ENCODE results near the gene ST7L. TPM values are rescaled to one million over a fixed set of nuclear protein-coding genes. Genes with fewer than 3 reads are reported as not detected.

The ST7L gene
- total and polyA plus RNA-seq, 10 of the 15 experiments (the other 5 are each of a cell fraction or from before 2014, with no cell fraction given), result 3.6 to 13.7 (median 8.9) TPM

GRCh38 chr1:112517646-112518045, 101.3 kb downstream of the ST7L start (continued):
- no peak for TF ChIP-seq ZBTB11 (CRISPR knock-in tag; IDR thresholded peaks at IDR 0.05)
- TF ChIP-seq ZNF274 (IDR thresholded peaks at IDR 0.05; ENCODE audit: insufficient read depth, insufficient read length), result no peak
- TF ChIP-seq ETV6 (conservative IDR thresholded peaks at IDR 0.05 in 1 of 2, IDR thresholded peaks at IDR 0.05 in 1 of 2; ENCODE audit: borderline replicate concordance in 1 of 2, low read depth in 1 of 2), result no peak
- TF ChIP-seq CBX3 (IDR thresholded peaks at IDR 0.05; ENCODE audit: borderline replicate concordance, low read depth), result no peak

- ChIA-PET RAD21 (ENCODE audit: unreplicated experiment) (no interaction called here), CTCF (no interaction called here), POLR2A (no interaction called here), SMC1A (ENCODE audit: uncharacterized antibody, unreplicated experiment) (interaction anchor here (0.7 kb wide), 1 partner anchor 94 kb away, joined by 3 read pairs; no protein-coding TSS in a partner anchor)
- ATAC-seq (no peak), DNase-seq (ENCODE audit: low read depth, low spot score) (no peak), FAIRE-seq (no peak)
- Histone ChIP-seq H2AFZ (ENCODE audit: control insufficient read depth, low read depth, low read length) (no peak overlapping the region), H3K9me3 (replicated peaks; ENCODE audit: control insufficient read depth, insufficient read depth, low read length) (no peaks in the 10 kb centered on the region), H4K20me1 (ENCODE audit: control insufficient read depth, insufficient read depth) (no peaks in the 10 kb centered on the region), H3K27me3 (replicated peaks in 1 of 2; ENCODE audit: control insufficient read depth in 2 of 2, insufficient read depth in 2 of 2, low read length in 1 of 2) (no peaks in the 10 kb centered on the region), H3K4me1 (ENCODE audit: control insufficient read depth, insufficient read depth, low read length) (no peaks in the 10 kb centered on the region; the same call in 1 of the 2 replicates), H3K4me3 (no peak overlapping the region), H3K4me2 (ENCODE audit: control insufficient read depth, insufficient read depth) (no peak overlapping the region), H3K79me2 (ENCODE audit: control insufficient read depth, insufficient read depth, low read length) (no peaks in the 10 kb centered on the region), H3K9ac (ENCODE audit: control insufficient read depth, insufficient read depth, low read length) (no peak overlapping the region), H3K36me3 (ENCODE audit: control insufficient read depth in 2 of 2, insufficient read depth in 2 of 2, low read length in 1 of 2) (no peaks in the 10 kb centered on the region), H3K27ac (ENCODE audit: control insufficient read depth, insufficient read depth) (no peak overlapping the region)
- TF ChIP-seq NRF1 (conservative IDR thresholded peaks at IDR 0.05; ENCODE audit: low read depth, low read length), result no peak
- TF ChIP-seq SRF (IDR thresholded peaks at IDR 0.05; ENCODE audit: low read depth in 2 of 2, low read length in 2 of 2), result no peak
- TF ChIP-seq ELK1 (IDR thresholded peaks at IDR 0.05; ENCODE audit: low read depth, low read length), result no peak
- no peak for TF ChIP-seq HCFC1 (IDR thresholded peaks at IDR 0.05; ENCODE audit: low read length)
- no peak for TF ChIP-seq PAX5 (IDR thresholded peaks at IDR 0.05; ENCODE audit: borderline replicate concordance, low read depth, low read length)
- no peak for TF ChIP-seq MXI1 (IDR thresholded peaks at IDR 0.05; ENCODE audit: low read depth, low read length)
- TF ChIP-seq LARP7 (IDR thresholded peaks at IDR 0.05), result no peak
- TF ChIP-seq SREBF1 (IDR thresholded peaks at IDR 0.05; ENCODE audit: low read length), result no peak
- no peak for TF ChIP-seq BRCA1 (IDR thresholded peaks at IDR 0.05; ENCODE audit: low read depth, low read length)
- no peak for TF ChIP-seq CEBPB (IDR thresholded peaks at IDR 0.05; ENCODE audit: borderline replicate concordance in 1 of 2, low read depth in 2 of 2, low read length in 2 of 2)
- no peak for TF ChIP-seq POLR2AphosphoS2 (IDR thresholded peaks at IDR 0.05; ENCODE audit: low read depth, low read length)
- TF ChIP-seq TARDBP (IDR thresholded peaks at IDR 0.05; ENCODE audit: borderline replicate concordance), result no peak
- in situ Hi-C loops (cut with MboI), result no loop called here
- intact Hi-C loops (cut with micrococcal nuclease; ENCODE audit: unreplicated experiment), result no loop called here
- no TSS peak for BruUV-seq (replicated peaks)
- WGBS (ENCODE audit: insufficient coverage, insufficient replicate concordance, low lambda C conversion rate, missing lambda C conversion rate), result 98% methylated on average over 9 of the region's 9 CpGs
Observed at GRCh38 chr1:112517231-112517630, 101.7 kb downstream of the ST7L start.

Data from GM12878 (cell line).